Gastrocnemius medialis (tissue), 4 donors: Measurements from ENCODE around the gene SLC44A2.

Experiments
- POLR2A ChIP-seq, 2 donors: fragments of 450-650 bp; IDR thresholded peaks; one replicate each; pipeline ENCODE4 v1.6.1; 2017; ENCODE audit warnings: antibody characterized with exemption in 2 of 2, mild to moderate bottlenecking in 2 of 2, moderate library complexity in 2 of 2
- TF ChIP-seq, protein P1 (sequence below), 5 experiments: fragments of 450-650 bp in 3 of 5; fragments of 200-600 bp in 2 of 5; sonication (generic) in 2 of 5; IDR thresholded peaks in 4 of 5; conservative IDR thresholded peaks in 1 of 5; 1 replicate in 4 of 5; 2 replicates in 1 of 5; pipeline ENCODE4 v1.5.1; 2016 to 2019; ENCODE audit warnings: antibody characterized with exemption in 5 of 5, mild to moderate bottlenecking in 3 of 5, moderate library complexity in 3 of 5

- TF ChIP-seq, protein P1, sequence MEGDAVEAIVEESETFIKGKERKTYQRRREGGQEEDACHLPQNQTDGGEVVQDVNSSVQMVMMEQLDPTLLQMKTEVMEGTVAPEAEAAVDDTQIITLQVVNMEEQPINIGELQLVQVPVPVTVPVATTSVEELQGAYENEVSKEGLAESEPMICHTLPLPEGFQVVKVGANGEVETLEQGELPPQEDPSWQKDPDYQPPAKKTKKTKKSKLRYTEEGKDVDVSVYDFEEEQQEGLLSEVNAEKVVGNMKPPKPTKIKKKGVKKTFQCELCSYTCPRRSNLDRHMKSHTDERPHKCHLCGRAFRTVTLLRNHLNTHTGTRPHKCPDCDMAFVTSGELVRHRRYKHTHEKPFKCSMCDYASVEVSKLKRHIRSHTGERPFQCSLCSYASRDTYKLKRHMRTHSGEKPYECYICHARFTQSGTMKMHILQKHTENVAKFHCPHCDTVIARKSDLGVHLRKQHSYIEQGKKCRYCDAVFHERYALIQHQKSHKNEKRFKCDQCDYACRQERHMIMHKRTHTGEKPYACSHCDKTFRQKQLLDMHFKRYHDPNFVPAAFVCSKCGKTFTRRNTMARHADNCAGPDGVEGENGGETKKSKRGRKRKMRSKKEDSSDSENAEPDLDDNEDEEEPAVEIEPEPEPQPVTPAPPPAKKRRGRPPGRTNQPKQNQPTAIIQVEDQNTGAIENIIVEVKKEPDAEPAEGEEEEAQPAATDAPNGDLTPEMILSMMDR (IDR thresholded peaks at IDR 0.05 in 4 of 5, conservative IDR thresholded peaks at IDR 0.05 in 1 of 5): no peak
- TF ChIP-seq POLR2A (IDR thresholded peaks at IDR 0.05): no peak
Observed at GRCh38 chr19:10680545-10681135, 55.3 kb downstream of the SLC44A2 start.
